MM.1S (cell line): Measurements from ENCODE around the gene CNRIP1.
A peak's percentile ranks its signal among the peaks of the same experiment; 100 is the strongest.

Source experiments
- DNase-seq: peaks from one replicate; pipeline ENCODE4 v3.0.0-alpha.2; 2015
- H2AFZ ChIP-seq: fragments of 300-600 bp; sonication (generic); 2 replicates; pipeline ENCODE4 v1.6.0; 2016; ENCODE audit warnings: antibody characterized with exemption, low read length
- H3F3A ChIP-seq: fragments of 300-600 bp; sonication (generic); 2 replicates; pipeline ENCODE4 v1.6.1; 2016; ENCODE audit warnings: mild to moderate bottlenecking, antibody characterized with exemption, low read length, moderate library complexity, mixed read lengths; ENCODE audit not compliant: insufficient read depth
- H3K27ac ChIP-seq: fragments of 300-600 bp; sonication (generic); 2 replicates; pipeline ENCODE4 v1.5.1; 2016; ENCODE audit warnings: mild to moderate bottlenecking, low read length
- H3K27me3 ChIP-seq: fragments of 300-600 bp; sonication (generic); replicated peaks from 2 replicates; pipeline ENCODE4 v1.6.0; 2016; ENCODE audit warnings: low read length; ENCODE audit not compliant: insufficient read depth
- H3K36me3 ChIP-seq: fragments of 300-600 bp; sonication (generic); replicated peaks from 2 replicates; pipeline ENCODE4 v1.6.1; 2016; ENCODE audit warnings: mild to moderate bottlenecking, low read length, mixed read lengths; ENCODE audit not compliant: insufficient read depth
- H3K4me1 ChIP-seq: fragments of 300-600 bp; sonication (generic); 2 replicates; pipeline ENCODE4 v1.6.1; 2016; ENCODE audit warnings: low read length, mixed read lengths
- H3K4me2 ChIP-seq: fragments of 300-600 bp; sonication (generic); 2 replicates; pipeline ENCODE4 v1.6.0; 2016; ENCODE audit warnings: low read depth, low read length
- H3K4me3 ChIP-seq: fragments of 300-600 bp; sonication (generic); 2 replicates; pipeline ENCODE4 v1.5.1; 2016; ENCODE audit warnings: low read length, mixed read lengths
- H3K79me2 ChIP-seq: fragments of 300-600 bp; sonication (generic); 2 replicates; pipeline ENCODE4 v1.6.1; 2016; ENCODE audit warnings: mixed run types, low read length, mixed read lengths
- H3K9ac ChIP-seq: fragments of 300-600 bp; sonication (generic); 2 replicates; pipeline ENCODE4 v1.6.1; 2016; ENCODE audit warnings: low read length, mixed read lengths
- H3K9me2 ChIP-seq: fragments of 300-600 bp; sonication (generic); replicated peaks from 2 replicates; pipeline ENCODE4 v1.6.1; 2016; ENCODE audit warnings: mild to moderate bottlenecking, low read length, mixed read lengths; ENCODE audit not compliant: insufficient read depth
- H3K9me3 ChIP-seq: fragments of 300-600 bp; sonication (generic); replicated peaks from 2 replicates; pipeline ENCODE4 v1.6.1; 2016; ENCODE audit warnings: mild to moderate bottlenecking, low read length, mixed read lengths; ENCODE audit not compliant: insufficient read depth
- H4K20me1 ChIP-seq: fragments of 300-600 bp; sonication (generic); 2 replicates; pipeline ENCODE4 v1.6.1; 2016; ENCODE audit warnings: mild to moderate bottlenecking, low read length, moderate library complexity, mixed read lengths; ENCODE audit not compliant: insufficient read depth
- CTCF ChIP-seq: fragments of 300-600 bp; sonication (generic); IDR thresholded peaks from 2 replicates; pipeline ENCODE4 v1.5.1; 2016; ENCODE audit warnings: antibody characterized with exemption, low read length, mixed read lengths
- EZH2 ChIP-seq: fragments of 300-600 bp; sonication (generic); optimal IDR thresholded peaks from 2 replicates; pipeline ENCODE3; 2017; ENCODE audit warnings: low read depth, mild to moderate bottlenecking, antibody characterized with exemption, low read length, mixed read lengths
- EZH2phosphoT487 ChIP-seq: fragments of 300-600 bp; sonication (generic); IDR thresholded peaks from 2 replicates; pipeline ENCODE4 v1.6.1; 2018; ENCODE audit warnings: antibody characterized with exemption, low read length

The CNRIP1 gene

DNA sequence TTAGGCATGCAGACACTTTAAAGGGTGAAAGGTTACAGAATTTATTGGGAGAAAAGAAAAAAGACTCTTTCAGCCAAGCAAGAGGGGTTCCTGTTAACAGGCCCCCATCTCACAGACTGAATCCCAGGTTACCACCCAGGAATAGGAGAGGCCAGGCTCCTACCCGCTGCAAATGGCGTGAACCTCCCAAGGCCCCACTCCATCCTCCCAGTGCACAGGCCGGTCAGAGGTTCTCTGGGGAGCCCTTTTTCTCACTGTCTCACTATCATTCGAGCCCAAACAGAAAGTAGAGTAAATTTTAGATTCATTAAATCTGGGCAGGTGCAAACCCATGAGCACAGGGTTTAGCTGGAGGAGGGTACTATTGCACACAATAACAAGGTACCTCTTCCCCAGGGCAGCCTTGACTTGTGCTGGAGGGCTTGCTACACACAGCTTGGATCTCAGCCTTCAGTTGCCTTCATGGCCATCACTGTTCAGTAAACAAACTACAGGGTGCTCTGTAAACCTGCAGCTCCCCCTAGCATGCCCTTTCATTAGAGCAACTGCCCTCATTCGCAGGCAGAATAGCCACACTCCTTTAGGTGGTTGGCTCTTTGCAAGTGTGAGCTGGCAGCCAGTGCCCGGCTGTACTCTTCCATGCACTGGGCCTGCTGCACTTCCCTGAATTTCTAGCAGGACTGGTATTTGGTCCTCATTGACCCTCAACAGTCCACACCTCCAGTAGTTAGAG is 38.0 kb upstream of the CNRIP1 start:
- Histone ChIP-seq H3K9me3 (no peaks in the 10 kb centered on the region), H3K9ac (no peak overlapping the region), H3K27me3 (no peaks in the 10 kb centered on the region), H3K4me3 (no peak overlapping the region), H4K20me1 (no peaks in the 10 kb centered on the region), H3K4me1 (peaks cover 15% of the 10 kb centered on the region), H3K36me3 (no peaks in the 10 kb centered on the region), H3K9me2 (no peaks in the 10 kb centered on the region), H3K79me2 (no peaks in the 10 kb centered on the region), H3F3A (peaks cover 7% of the 10 kb centered on the region), H3K27ac (no peak overlapping the region), H2AFZ (peak overlapping the region; percentile 78), H3K4me2 (peak overlapping the region; percentile 35; the same call in 1 of the 2 replicates)
- TF ChIP-seq CTCF (peak; percentile 72), EZH2phosphoT487 (no peak), EZH2 (no peak)
- DNase-seq = peak; percentile 66

GRCh38 chr2:68356599-68357239 is 37.0 kb upstream of the CNRIP1 start:
- Histone ChIP-seq H3K4me2 (no peak overlapping the region), H2AFZ (no peak overlapping the region), H3K36me3 (no peaks in the 10 kb centered on the region)

GRCh38 chr2:68352651-68353391 is 33.1 kb upstream of the CNRIP1 start:
- no peak for TF ChIP-seq EZH2
- no peak for TF ChIP-seq EZH2phosphoT487
- no peak for TF ChIP-seq CTCF
- H3K9ac ChIP-seq = no peak overlapping the region
- no peak overlapping the region for H2AFZ ChIP-seq
- no peak overlapping the region for H3K4me3 ChIP-seq
- no peaks in the 10 kb centered on the region for H3K27me3 ChIP-seq
- H3K79me2 ChIP-seq = no peaks in the 10 kb centered on the region
- no peaks in the 10 kb centered on the region for H3F3A ChIP-seq
- peaks cover 3% of the 10 kb centered on the region; the same call in 1 of the 2 replicates for H3K4me1 ChIP-seq
- H3K27ac ChIP-seq = no peak overlapping the region
- no peaks in the 10 kb centered on the region for H3K36me3 ChIP-seq
- no peak overlapping the region for H3K4me2 ChIP-seq
- H3K9me2 ChIP-seq = no peaks in the 10 kb centered on the region
- H4K20me1 ChIP-seq = no peaks in the 10 kb centered on the region
- no peaks in the 10 kb centered on the region for H3K9me3 ChIP-seq
- no peak for DNase-seq

More at GRCh38 chr2:68356599-68357239, 37.0 kb upstream of the CNRIP1 start:
- TF ChIP-seq EZH2phosphoT487 (no peak), CTCF (no peak), EZH2 (no peak)
- Histone ChIP-seq H3K27me3 (no peaks in the 10 kb centered on the region), H4K20me1 (no peaks in the 10 kb centered on the region), H3K9me2 (no peaks in the 10 kb centered on the region), H3K4me3 (no peak overlapping the region), H3K79me2 (no peaks in the 10 kb centered on the region), H3K9me3 (no peaks in the 10 kb centered on the region), H3F3A (no peaks in the 10 kb centered on the region), H3K4me1 (peaks cover 8% of the 10 kb centered on the region; the same call in 1 of the 2 replicates), H3K9ac (no peak overlapping the region), H3K27ac (no peak overlapping the region)
- no peak for DNase-seq
